SK-N-SH (cell line): ENCODE results near the gene TRIM4. TPM values are rescaled to one million over a fixed set of nuclear protein-coding genes. Genes with fewer than 3 reads are reported as not detected.

ENCODE experiments used
- CTCF ChIA-PET: fragments of 300-600, 350-600 bp; formaldehyde crosslinking; extraction: SDS; loops from one replicate; lab custom pipeline; 2021; lab: Yijun Ruan, JAX
- POLR2A ChIA-PET: fragments of 350-600 bp; sonication (Branson Sonifier 250); formaldehyde crosslinking; extraction: SDS; loops from one replicate; lab custom pipeline; 2020; ENCODE audit warnings: antibody characterized with exemption, inconsistent platforms; lab: Yijun Ruan, JAX
- DNase-seq: peaks from one replicate; pipeline ENCODE4 v3.0.0; 2012
- H2AFZ ChIP-seq: fragments of 200-600 bp; sonication (generic); 2 replicates; pipeline ENCODE4 v1.8.1; 2016; ENCODE audit warnings: antibody characterized with exemption, mild to moderate bottlenecking, low read depth
- H3F3A ChIP-seq: fragments of 200-600 bp; sonication (generic); replicated peaks from 2 replicates; pipeline ENCODE3; 2016; ENCODE audit warnings: antibody characterized with exemption, mild to moderate bottlenecking; ENCODE audit not compliant: insufficient read depth
- H3K27ac ChIP-seq, 2 experiments: fragments of 200-500 bp in 1 of 2; fragments of 200-600 bp in 1 of 2; sonication (Bioruptor generic) in 1 of 2; sonication (generic), shearing (Covaris generic) in 1 of 2; 2 replicates each; pipeline versions ENCODE4 v1.5.1 to v1.6.1; 2014 to 2016; ENCODE audit warnings: low read depth in 2 of 2, inconsistent platforms in 1 of 2, low read length in 1 of 2, mild to moderate bottlenecking in 1 of 2, mixed read lengths in 1 of 2
- H3K27me3 ChIP-seq: fragments of 200-600 bp; sonication (generic), shearing (Covaris generic); 2 replicates; pipeline ENCODE4 v1.6.1; 2016; ENCODE audit warnings: mixed run types; ENCODE audit not compliant: insufficient read depth
- H3K36me3 ChIP-seq, 2 experiments: fragments of 200-500 bp in 1 of 2; fragments of 200-600 bp in 1 of 2; sonication (Bioruptor generic) in 1 of 2; sonication (generic) in 1 of 2; replicated peaks in 1 of 2; 2 replicates each; pipeline versions ENCODE3 to v1.5.1; 2014 to 2016; ENCODE audit warnings: low read length in 1 of 2, mild to moderate bottlenecking in 1 of 2; ENCODE audit not compliant: insufficient read depth in 2 of 2, control insufficient read depth in 1 of 2
- H3K4me1 ChIP-seq, 2 experiments: fragments of 200-500 bp in 1 of 2; fragments of 200-600 bp in 1 of 2; sonication (Bioruptor generic) in 1 of 2; sonication (generic), shearing (Covaris generic) in 1 of 2; 2 replicates each; pipeline versions ENCODE4 v1.5.1 to v1.6.1; 2014 to 2016; ENCODE audit warnings: low read depth in 1 of 2, low read length in 1 of 2, mixed run types in 1 of 2; ENCODE audit not compliant: insufficient read depth in 2 of 2, control insufficient read depth in 1 of 2
- H3K4me2 ChIP-seq: fragments of 200-600 bp; sonication (generic), shearing (Covaris generic); 2 replicates; pipeline ENCODE4 v1.6.1; 2017; ENCODE audit warnings: mixed run types
- H3K4me3 ChIP-seq, 2 experiments: fragments of 200-500 bp in 1 of 2; fragments of 200-600 bp in 1 of 2; sonication (Bioruptor generic) in 1 of 2; sonication (generic), shearing (Covaris generic) in 1 of 2; 2 replicates each; pipeline versions ENCODE4 v1.5.1 to v1.8.1; 2014 to 2016; ENCODE audit warnings: low read depth in 2 of 2, inconsistent platforms in 1 of 2, low read length in 1 of 2, mild to moderate bottlenecking in 1 of 2, mixed read lengths in 1 of 2, moderate library complexity in 1 of 2
- H3K79me2 ChIP-seq: fragments of 200-600 bp; sonication (generic); 2 replicates; pipeline ENCODE4 v1.8.1; 2017; ENCODE audit warnings: mild to moderate bottlenecking; ENCODE audit not compliant: insufficient read depth
- H3K9ac ChIP-seq: fragments of 200-600 bp; sonication (generic); 2 replicates; pipeline ENCODE4 v1.6.1; 2017; ENCODE audit warnings: mixed run types
- H3K9me2 ChIP-seq: fragments of 200-600 bp; sonication (generic); 2 replicates; pipeline ENCODE4 v1.6.1; 2017; ENCODE audit warnings: mixed run types
- H3K9me3 ChIP-seq: fragments of 200-600 bp; sonication (generic); 2 replicates; pipeline ENCODE4 v1.6.1; 2017; ENCODE audit warnings: mixed run types, mild to moderate bottlenecking, moderate library complexity
- H4K20me1 ChIP-seq: fragments of 200-600 bp; sonication (generic); 2 replicates; pipeline ENCODE4 v1.6.1; 2017; ENCODE audit warnings: mild to moderate bottlenecking, mixed run types; ENCODE audit not compliant: insufficient read depth
- ELF1 ChIP-seq: IDR thresholded peaks from 2 replicates; pipeline ENCODE4 v1.4.0; 2012
- EP300 ChIP-seq, 2 experiments: IDR thresholded peaks; 2 replicates each; pipeline versions ENCODE4 v1.4.0 to v1.6.1; 2012; ENCODE audit warnings: borderline replicate concordance in 1 of 2, low read depth in 1 of 2, low read length in 1 of 2
- EZH2phosphoT487 ChIP-seq: fragments of 200-600 bp; sonication (generic); IDR thresholded peaks from 2 replicates; pipeline ENCODE4 v1.6.1; 2017; ENCODE audit warnings: low read depth, mixed run types, mild to moderate bottlenecking, antibody characterized with exemption, moderate library complexity, borderline replicate concordance
- GABPA ChIP-seq: IDR thresholded peaks from 2 replicates; pipeline ENCODE4 v1.4.0; 2012; ENCODE audit warnings: low read depth, mild to moderate bottlenecking
- JUND ChIP-seq: IDR thresholded peaks from 2 replicates; pipeline ENCODE4 v1.4.0; 2012
- MXI1 ChIP-seq: IDR thresholded peaks from 2 replicates; pipeline ENCODE4 v1.6.1; 2012; ENCODE audit warnings: mild to moderate bottlenecking, low read depth, low read length, improper control_type of control experiment
- RCOR1 ChIP-seq: fragments of 150-350 bp; IDR thresholded peaks from 2 replicates; pipeline ENCODE4 v1.6.1; 2017; ENCODE audit warnings: antibody characterized with exemption, low read length
- SIN3A ChIP-seq: IDR thresholded peaks from 2 replicates; pipeline ENCODE4 v1.6.1; 2012; ENCODE audit warnings: low read depth, mild to moderate bottlenecking, low read length, moderate library complexity, borderline replicate concordance
- SMC3 ChIP-seq: IDR thresholded peaks from 2 replicates; pipeline ENCODE4 v1.6.1; 2012; ENCODE audit warnings: low read depth, low read length, improper control_type of control experiment
- TAF1 ChIP-seq: IDR thresholded peaks from 2 replicates; pipeline ENCODE4 v1.6.1; 2012; ENCODE audit warnings: low read depth, mild to moderate bottlenecking, low read length, moderate library complexity, borderline replicate concordance
- TCF12 ChIP-seq: IDR thresholded peaks from 2 replicates; pipeline ENCODE4 v1.4.0; 2012
- WGBS: methylation state at CpG from one replicate; pipeline ENCODE4 v1.1.6; 2017; ENCODE audit warnings: low lambda C conversion rate; 5-methylcytosine and 5-hydroxymethylcytosine counted together
- polyA plus RNA-seq, 3 experiments: library from polyadenylated mRNA; depleted of rRNA; stranded (reverse); fragments of >200 nt; gene quantifications; 2 replicates each; pipeline ENCODE4 v1.2.3, GENCODE V29; 2012
- TF ChIP-seq, protein P1 (sequence below): IDR thresholded peaks from 2 replicates; pipeline ENCODE4 v1.4.0; 2012; ENCODE audit warnings: low read depth
- TF ChIP-seq, protein P2 (sequence below): fragments of 200-600 bp; sonication (generic); IDR thresholded peaks from 2 replicates; pipeline ENCODE4 v1.6.1; 2017; ENCODE audit warnings: antibody characterized with exemption, mild to moderate bottlenecking, moderate library complexity
- TF ChIP-seq, protein P3 (sequence below): IDR thresholded peaks from 2 replicates; pipeline ENCODE4 v1.4.0; 2012; ENCODE audit warnings: low read depth, borderline replicate concordance
- TF ChIP-seq, protein P4 (sequence below): fragments of 150-350 bp; IDR thresholded peaks from 2 replicates; pipeline ENCODE4 v1.6.1; 2016; ENCODE audit warnings: mild to moderate bottlenecking, low read depth, low read length
- TF ChIP-seq, protein P5 (sequence below): fragments of 150-350 bp; IDR thresholded peaks from 2 replicates; pipeline ENCODE4 v1.6.1; 2017; ENCODE audit warnings: antibody characterized with exemption, low read length, low read depth, borderline replicate concordance
- TF ChIP-seq, protein P6 (sequence below): IDR thresholded peaks from 2 replicates; pipeline ENCODE4 v1.6.1; 2012; ENCODE audit warnings: mild to moderate bottlenecking, low read depth, low read length, moderate library complexity

The TRIM4 gene
- polyA plus RNA-seq, 1 of the 3 experiments (the other 2 are of a cell fraction), result 6.6 TPM

DNA sequence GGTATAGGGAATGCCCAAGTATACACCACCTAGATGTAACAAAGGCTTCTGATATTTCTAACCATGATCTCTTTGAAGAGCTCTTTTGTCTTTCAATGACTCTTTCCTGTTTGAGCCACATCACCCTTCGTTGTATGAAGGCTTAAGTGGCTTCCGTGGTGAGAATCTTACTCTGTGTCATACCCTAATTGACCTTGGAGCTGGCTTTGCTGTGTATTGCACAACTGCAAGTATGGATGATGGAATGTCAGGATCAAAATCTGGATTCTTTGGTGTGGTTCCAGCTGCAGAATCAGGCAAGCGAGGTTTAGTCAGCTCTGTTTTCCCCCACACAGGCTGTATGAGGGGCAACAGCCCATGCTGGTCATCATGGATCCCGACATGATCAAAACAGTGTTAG is 75.5 kb downstream of the TRIM4 start:
- ChIA-PET POLR2A (no interaction called here), CTCF (no interaction called here)
- H3K27ac ChIP-seq, result no peak overlapping the region
- H3K79me2 ChIP-seq, result no peaks in the 10 kb centered on the region
- DNase-seq, result no peak
- no peak overlapping the region for H3K9ac ChIP-seq
- no peaks in the 10 kb centered on the region for H3K9me2 ChIP-seq
- H3F3A ChIP-seq, result no peaks in the 10 kb centered on the region
- H3K4me2 ChIP-seq, result no peak overlapping the region
- peaks cover 65% of the 10 kb centered on the region; the same call in 1 of the 2 replicates for H3K27me3 ChIP-seq
- 1% methylated on average over 4 of the region's 4 CpGs for WGBS
- no peaks in the 10 kb centered on the region for H3K36me3 ChIP-seq
- no peak overlapping the region for H3K4me3 ChIP-seq
- no peaks in the 10 kb centered on the region for H3K9me3 ChIP-seq
- no peaks in the 10 kb centered on the region for H3K4me1 ChIP-seq
- no peak overlapping the region for H2AFZ ChIP-seq
- no peak for TF ChIP-seq SMC3
- TF ChIP-seq GABPA, result no peak
- no peak for TF ChIP-seq EZH2phosphoT487
- TF ChIP-seq ELF1, result no peak
- no peak for TF ChIP-seq TCF12
- TF ChIP-seq EP300 (IDR thresholded peaks at IDR 0.05; ENCODE audit: borderline replicate concordance in 1 of 2, low read depth in 1 of 2, low read length in 1 of 2), result no peak
- TF ChIP-seq, protein P1, sequence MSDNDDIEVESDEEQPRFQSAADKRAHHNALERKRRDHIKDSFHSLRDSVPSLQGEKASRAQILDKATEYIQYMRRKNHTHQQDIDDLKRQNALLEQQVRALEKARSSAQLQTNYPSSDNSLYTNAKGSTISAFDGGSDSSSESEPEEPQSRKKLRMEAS, result no peak
- TF ChIP-seq, protein P2, sequence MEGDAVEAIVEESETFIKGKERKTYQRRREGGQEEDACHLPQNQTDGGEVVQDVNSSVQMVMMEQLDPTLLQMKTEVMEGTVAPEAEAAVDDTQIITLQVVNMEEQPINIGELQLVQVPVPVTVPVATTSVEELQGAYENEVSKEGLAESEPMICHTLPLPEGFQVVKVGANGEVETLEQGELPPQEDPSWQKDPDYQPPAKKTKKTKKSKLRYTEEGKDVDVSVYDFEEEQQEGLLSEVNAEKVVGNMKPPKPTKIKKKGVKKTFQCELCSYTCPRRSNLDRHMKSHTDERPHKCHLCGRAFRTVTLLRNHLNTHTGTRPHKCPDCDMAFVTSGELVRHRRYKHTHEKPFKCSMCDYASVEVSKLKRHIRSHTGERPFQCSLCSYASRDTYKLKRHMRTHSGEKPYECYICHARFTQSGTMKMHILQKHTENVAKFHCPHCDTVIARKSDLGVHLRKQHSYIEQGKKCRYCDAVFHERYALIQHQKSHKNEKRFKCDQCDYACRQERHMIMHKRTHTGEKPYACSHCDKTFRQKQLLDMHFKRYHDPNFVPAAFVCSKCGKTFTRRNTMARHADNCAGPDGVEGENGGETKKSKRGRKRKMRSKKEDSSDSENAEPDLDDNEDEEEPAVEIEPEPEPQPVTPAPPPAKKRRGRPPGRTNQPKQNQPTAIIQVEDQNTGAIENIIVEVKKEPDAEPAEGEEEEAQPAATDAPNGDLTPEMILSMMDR, result no peak
- TF ChIP-seq TAF1, result no peak
- TF ChIP-seq, all 33 proteins: peak for 0
- no peaks in the 10 kb centered on the region for H4K20me1 ChIP-seq

DNA sequence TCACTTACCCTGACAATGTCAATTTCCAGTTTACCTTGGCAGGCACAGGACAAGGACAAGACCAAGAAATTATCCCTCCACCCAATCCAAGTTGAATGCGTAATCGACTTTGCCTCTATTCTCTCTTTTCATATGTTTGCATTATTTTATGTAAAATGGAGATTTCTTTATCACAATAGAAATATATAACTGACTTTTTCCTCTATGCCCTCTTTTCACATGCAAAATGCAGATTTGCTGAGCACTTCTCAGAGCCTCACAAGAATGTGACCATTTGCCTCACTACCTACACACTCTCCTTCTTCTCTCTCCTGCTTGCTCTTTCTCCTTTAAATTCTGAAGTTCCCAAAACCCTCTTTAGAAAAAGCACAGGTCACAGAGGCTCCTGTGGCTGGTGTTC is 76.4 kb downstream of the TRIM4 start:
- DNase-seq, result no peak
- no peaks in the 10 kb centered on the region for H3K4me1 ChIP-seq
- no peak overlapping the region for H3K9ac ChIP-seq
- no peak overlapping the region for H2AFZ ChIP-seq
- 9% methylated on average over 2 of the region's 2 CpGs for WGBS
- H3K9me2 ChIP-seq, result no peaks in the 10 kb centered on the region
- H3K36me3 ChIP-seq, result no peaks in the 10 kb centered on the region
- H3K27ac ChIP-seq, result no peak overlapping the region
- peaks cover 67% of the 10 kb centered on the region; the same call in 1 of the 2 replicates for H3K27me3 ChIP-seq
- no peaks in the 10 kb centered on the region for H3K9me3 ChIP-seq
- POLR2A ChIA-PET, result no interaction called here
- CTCF ChIA-PET, result no interaction called here
- H4K20me1 ChIP-seq, result no peaks in the 10 kb centered on the region
- H3K4me2 ChIP-seq, result no peak overlapping the region
- H3K4me3 ChIP-seq, result no peak overlapping the region
- H3K79me2 ChIP-seq, result no peaks in the 10 kb centered on the region
- H3F3A ChIP-seq, result no peaks in the 10 kb centered on the region
- TF ChIP-seq TCF12 (no peak), RCOR1 (no peak), JUND (no peak), EP300 (IDR thresholded peaks at IDR 0.05; ENCODE audit: borderline replicate concordance in 1 of 2, low read depth in 1 of 2, low read length in 1 of 2) (no peak), TAF1 (no peak), MXI1 (no peak), SIN3A (no peak), ELF1 (no peak)
- TF ChIP-seq, protein P3, sequence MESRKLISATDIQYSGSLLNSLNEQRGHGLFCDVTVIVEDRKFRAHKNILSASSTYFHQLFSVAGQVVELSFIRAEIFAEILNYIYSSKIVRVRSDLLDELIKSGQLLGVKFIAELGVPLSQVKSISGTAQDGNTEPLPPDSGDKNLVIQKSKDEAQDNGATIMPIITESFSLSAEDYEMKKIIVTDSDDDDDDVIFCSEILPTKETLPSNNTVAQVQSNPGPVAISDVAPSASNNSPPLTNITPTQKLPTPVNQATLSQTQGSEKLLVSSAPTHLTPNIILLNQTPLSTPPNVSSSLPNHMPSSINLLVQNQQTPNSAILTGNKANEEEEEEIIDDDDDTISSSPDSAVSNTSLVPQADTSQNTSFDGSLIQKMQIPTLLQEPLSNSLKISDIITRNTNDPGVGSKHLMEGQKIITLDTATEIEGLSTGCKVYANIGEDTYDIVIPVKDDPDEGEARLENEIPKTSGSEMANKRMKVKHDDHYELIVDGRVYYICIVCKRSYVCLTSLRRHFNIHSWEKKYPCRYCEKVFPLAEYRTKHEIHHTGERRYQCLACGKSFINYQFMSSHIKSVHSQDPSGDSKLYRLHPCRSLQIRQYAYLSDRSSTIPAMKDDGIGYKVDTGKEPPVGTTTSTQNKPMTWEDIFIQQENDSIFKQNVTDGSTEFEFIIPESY, result no peak
- TF ChIP-seq, protein P4, sequence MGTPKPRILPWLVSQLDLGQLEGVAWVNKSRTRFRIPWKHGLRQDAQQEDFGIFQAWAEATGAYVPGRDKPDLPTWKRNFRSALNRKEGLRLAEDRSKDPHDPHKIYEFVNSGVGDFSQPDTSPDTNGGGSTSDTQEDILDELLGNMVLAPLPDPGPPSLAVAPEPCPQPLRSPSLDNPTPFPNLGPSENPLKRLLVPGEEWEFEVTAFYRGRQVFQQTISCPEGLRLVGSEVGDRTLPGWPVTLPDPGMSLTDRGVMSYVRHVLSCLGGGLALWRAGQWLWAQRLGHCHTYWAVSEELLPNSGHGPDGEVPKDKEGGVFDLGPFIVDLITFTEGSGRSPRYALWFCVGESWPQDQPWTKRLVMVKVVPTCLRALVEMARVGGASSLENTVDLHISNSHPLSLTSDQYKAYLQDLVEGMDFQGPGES, result no peak
- TF ChIP-seq, protein P5, sequence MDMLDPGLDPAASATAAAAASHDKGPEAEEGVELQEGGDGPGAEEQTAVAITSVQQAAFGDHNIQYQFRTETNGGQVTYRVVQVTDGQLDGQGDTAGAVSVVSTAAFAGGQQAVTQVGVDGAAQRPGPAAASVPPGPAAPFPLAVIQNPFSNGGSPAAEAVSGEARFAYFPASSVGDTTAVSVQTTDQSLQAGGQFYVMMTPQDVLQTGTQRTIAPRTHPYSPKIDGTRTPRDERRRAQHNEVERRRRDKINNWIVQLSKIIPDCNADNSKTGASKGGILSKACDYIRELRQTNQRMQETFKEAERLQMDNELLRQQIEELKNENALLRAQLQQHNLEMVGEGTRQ, result no peak
- TF ChIP-seq, protein P6, sequence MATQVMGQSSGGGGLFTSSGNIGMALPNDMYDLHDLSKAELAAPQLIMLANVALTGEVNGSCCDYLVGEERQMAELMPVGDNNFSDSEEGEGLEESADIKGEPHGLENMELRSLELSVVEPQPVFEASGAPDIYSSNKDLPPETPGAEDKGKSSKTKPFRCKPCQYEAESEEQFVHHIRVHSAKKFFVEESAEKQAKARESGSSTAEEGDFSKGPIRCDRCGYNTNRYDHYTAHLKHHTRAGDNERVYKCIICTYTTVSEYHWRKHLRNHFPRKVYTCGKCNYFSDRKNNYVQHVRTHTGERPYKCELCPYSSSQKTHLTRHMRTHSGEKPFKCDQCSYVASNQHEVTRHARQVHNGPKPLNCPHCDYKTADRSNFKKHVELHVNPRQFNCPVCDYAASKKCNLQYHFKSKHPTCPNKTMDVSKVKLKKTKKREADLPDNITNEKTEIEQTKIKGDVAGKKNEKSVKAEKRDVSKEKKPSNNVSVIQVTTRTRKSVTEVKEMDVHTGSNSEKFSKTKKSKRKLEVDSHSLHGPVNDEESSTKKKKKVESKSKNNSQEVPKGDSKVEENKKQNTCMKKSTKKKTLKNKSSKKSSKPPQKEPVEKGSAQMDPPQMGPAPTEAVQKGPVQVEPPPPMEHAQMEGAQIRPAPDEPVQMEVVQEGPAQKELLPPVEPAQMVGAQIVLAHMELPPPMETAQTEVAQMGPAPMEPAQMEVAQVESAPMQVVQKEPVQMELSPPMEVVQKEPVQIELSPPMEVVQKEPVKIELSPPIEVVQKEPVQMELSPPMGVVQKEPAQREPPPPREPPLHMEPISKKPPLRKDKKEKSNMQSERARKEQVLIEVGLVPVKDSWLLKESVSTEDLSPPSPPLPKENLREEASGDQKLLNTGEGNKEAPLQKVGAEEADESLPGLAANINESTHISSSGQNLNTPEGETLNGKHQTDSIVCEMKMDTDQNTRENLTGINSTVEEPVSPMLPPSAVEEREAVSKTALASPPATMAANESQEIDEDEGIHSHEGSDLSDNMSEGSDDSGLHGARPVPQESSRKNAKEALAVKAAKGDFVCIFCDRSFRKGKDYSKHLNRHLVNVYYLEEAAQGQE, result no peak
